Measurements from ENCODE around the gene UGT1A5. TPM values are rescaled to one million over a fixed set of nuclear protein-coding genes. Genes with fewer than 3 reads are reported as not detected.

UGT1A5 gene
- total and polyA plus RNA-seq, 2 experiments from 2014 or later, result not detected

DNA sequence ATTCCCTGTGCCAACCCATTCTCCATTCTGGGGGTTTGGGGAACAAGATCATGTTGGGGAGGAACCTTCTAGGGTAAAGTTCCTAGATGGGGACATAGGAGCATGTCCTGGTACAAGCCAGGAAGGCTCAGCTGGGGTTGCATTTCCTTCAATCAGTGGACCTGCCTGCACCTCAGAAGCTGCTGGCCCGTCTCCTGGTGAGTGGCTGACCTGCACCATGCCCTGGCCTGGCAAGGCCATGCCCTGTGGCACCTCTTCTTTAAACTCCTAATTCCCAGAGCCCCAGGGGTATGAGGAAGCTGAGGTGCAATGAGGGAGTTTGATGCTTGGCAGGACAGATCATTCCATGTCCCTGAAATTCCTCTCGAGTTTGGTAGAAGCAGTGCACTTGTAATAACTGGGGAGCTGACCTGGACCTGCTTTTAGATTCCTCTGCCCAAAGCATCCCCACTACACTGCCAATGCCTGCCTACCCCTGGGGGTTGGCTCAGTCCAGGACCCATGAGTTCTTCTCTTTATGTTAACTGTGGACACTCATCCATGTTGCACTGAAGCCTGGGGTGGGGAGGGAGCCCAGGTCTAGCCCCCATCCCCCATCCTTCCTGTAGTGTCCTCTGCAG lies 90.7 kb downstream of the UGT1A5 start:
- Histone ChIP-seq H3K36me3 (ENCODE audit: insufficient read depth) (no peaks in the 10 kb centered on the region), H4K20me1 (replicated peaks; ENCODE audit: insufficient read depth) (no peaks in the 10 kb centered on the region), H3K27me3 (ENCODE audit: insufficient read depth) (no peaks in the 10 kb centered on the region), H3K79me2 (replicated peaks; ENCODE audit: insufficient read depth) (no peaks in the 10 kb centered on the region), H3K4me1 (ENCODE audit: insufficient read depth) (no peaks in the 10 kb centered on the region), H3K4me2 (no peak overlapping the region), H2AFZ (no peak overlapping the region), H3K4me3 (no peak overlapping the region), H3K9me2 (ENCODE audit: insufficient read depth) (no peaks in the 10 kb centered on the region), H3K27ac (ENCODE audit: low read depth) (no peak overlapping the region), H3F3A (replicated peaks; ENCODE audit: low read depth) (no peaks in the 10 kb centered on the region)
- H3K4me3 Mint-ChIP-seq, result no peak overlapping the region
- no peaks in the 10 kb centered on the region for H3K4me1 Mint-ChIP-seq
- H3K27ac Mint-ChIP-seq, result no peak overlapping the region
- DNase-seq (ENCODE audit: low spot score) (no peak), ATAC-seq (no peak)
- H3K36me3 Mint-ChIP-seq (ENCODE audit: low read depth), result no peaks in the 10 kb centered on the region; the same call in 2 of the 3 replicates
- no peak for TF ChIP-seq EZH2phosphoT487 (IDR thresholded peaks at IDR 0.05; ENCODE audit: unreplicated experiment)
- no peak for TF ChIP-seq ZNF114 (CRISPR knock-in tag; IDR thresholded peaks at IDR 0.05)
- no peak for TF ChIP-seq JUNB (IDR thresholded peaks at IDR 0.05; ENCODE audit: unreplicated experiment)
- no peak for TF ChIP-seq ZNF331 (CRISPR knock-in tag; IDR thresholded peaks at IDR 0.05; ENCODE audit: low read depth)
- TF ChIP-seq, protein P1, sequence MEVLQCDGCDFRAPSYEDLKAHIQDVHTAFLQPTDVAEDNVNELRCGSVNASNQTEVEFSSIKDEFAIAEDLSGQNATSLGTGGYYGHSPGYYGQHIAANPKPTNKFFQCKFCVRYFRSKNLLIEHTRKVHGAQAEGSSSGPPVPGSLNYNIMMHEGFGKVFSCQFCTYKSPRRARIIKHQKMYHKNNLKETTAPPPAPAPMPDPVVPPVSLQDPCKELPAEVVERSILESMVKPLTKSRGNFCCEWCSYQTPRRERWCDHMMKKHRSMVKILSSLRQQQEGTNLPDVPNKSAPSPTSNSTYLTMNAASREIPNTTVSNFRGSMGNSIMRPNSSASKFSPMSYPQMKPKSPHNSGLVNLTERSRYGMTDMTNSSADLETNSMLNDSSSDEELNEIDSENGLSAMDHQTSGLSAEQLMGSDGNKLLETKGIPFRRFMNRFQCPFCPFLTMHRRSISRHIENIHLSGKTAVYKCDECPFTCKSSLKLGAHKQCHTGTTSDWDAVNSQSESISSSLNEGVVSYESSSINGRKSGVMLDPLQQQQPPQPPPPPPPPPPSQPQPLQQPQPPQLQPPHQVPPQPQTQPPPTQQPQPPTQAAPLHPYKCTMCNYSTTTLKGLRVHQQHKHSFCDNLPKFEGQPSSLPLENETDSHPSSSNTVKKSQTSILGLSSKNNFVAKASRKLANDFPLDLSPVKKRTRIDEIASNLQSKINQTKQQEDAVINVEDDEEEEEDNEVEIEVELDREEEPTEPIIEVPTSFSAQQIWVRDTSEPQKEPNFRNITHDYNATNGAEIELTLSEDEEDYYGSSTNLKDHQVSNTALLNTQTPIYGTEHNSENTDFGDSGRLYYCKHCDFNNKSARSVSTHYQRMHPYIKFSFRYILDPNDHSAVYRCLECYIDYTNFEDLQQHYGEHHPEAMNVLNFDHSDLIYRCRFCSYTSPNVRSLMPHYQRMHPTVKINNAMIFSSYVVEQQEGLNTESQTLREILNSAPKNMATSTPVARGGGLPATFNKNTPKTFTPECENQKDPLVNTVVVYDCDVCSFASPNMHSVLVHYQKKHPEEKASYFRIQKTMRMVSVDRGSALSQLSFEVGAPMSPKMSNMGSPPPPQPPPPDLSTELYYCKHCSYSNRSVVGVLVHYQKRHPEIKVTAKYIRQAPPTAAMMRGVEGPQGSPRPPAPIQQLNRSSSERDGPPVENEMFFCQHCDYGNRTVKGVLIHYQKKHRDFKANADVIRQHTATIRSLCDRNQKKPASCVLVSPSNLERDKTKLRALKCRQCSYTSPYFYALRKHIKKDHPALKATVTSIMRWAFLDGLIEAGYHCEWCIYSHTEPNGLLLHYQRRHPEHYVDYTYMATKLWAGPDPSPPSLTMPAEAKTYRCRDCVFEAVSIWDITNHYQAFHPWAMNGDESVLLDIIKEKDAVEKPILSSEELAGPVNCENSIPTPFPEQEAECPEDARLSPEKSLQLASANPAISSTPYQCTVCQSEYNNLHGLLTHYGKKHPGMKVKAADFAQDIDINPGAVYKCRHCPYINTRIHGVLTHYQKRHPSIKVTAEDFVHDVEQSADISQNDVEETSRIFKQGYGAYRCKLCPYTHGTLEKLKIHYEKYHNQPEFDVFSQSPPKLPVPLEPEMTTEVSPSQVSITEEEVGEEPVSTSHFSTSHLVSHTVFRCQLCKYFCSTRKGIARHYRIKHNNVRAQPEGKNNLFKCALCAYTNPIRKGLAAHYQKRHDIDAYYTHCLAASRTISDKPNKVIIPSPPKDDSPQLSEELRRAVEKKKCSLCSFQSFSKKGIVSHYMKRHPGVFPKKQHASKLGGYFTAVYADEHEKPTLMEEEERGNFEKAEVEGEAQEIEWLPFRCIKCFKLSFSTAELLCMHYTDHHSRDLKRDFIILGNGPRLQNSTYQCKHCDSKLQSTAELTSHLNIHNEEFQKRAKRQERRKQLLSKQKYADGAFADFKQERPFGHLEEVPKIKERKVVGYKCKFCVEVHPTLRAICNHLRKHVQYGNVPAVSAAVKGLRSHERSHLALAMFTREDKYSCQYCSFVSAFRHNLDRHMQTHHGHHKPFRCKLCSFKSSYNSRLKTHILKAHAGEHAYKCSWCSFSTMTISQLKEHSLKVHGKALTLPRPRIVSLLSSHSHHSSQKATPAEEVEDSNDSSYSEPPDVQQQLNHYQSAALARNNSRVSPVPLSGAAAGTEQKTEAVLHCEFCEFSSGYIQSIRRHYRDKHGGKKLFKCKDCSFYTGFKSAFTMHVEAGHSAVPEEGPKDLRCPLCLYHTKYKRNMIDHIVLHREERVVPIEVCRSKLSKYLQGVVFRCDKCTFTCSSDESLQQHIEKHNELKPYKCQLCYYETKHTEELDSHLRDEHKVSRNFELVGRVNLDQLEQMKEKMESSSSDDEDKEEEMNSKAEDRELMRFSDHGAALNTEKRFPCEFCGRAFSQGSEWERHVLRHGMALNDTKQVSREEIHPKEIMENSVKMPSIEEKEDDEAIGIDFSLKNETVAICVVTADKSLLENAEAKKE (CRISPR knock-in tag; IDR thresholded peaks at IDR 0.05), result no peak
- TF ChIP-seq, protein P2, sequence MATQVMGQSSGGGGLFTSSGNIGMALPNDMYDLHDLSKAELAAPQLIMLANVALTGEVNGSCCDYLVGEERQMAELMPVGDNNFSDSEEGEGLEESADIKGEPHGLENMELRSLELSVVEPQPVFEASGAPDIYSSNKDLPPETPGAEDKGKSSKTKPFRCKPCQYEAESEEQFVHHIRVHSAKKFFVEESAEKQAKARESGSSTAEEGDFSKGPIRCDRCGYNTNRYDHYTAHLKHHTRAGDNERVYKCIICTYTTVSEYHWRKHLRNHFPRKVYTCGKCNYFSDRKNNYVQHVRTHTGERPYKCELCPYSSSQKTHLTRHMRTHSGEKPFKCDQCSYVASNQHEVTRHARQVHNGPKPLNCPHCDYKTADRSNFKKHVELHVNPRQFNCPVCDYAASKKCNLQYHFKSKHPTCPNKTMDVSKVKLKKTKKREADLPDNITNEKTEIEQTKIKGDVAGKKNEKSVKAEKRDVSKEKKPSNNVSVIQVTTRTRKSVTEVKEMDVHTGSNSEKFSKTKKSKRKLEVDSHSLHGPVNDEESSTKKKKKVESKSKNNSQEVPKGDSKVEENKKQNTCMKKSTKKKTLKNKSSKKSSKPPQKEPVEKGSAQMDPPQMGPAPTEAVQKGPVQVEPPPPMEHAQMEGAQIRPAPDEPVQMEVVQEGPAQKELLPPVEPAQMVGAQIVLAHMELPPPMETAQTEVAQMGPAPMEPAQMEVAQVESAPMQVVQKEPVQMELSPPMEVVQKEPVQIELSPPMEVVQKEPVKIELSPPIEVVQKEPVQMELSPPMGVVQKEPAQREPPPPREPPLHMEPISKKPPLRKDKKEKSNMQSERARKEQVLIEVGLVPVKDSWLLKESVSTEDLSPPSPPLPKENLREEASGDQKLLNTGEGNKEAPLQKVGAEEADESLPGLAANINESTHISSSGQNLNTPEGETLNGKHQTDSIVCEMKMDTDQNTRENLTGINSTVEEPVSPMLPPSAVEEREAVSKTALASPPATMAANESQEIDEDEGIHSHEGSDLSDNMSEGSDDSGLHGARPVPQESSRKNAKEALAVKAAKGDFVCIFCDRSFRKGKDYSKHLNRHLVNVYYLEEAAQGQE (IDR thresholded peaks at IDR 0.05; ENCODE audit: unreplicated experiment), result no peak
- no peak for TF ChIP-seq ETS1 (IDR thresholded peaks at IDR 0.05)
- no peak for TF ChIP-seq EZH2 (IDR thresholded peaks at IDR 0.05; ENCODE audit: low read depth, unreplicated experiment)
- no peak for TF ChIP-seq POLR2AphosphoS5 (IDR thresholded peaks at IDR 0.05; ENCODE audit: low read depth)
- TF ChIP-seq CREB1 (CRISPR knock-in tag; IDR thresholded peaks at IDR 0.05; ENCODE audit: low read depth), result no peak
- TF ChIP-seq NANOG (IDR thresholded peaks at IDR 0.05; ENCODE audit: borderline replicate concordance), result no peak
- no peak for TF ChIP-seq STAT1 (IDR thresholded peaks at IDR 0.05; ENCODE audit: unreplicated experiment)
- TF ChIP-seq, protein P3, sequence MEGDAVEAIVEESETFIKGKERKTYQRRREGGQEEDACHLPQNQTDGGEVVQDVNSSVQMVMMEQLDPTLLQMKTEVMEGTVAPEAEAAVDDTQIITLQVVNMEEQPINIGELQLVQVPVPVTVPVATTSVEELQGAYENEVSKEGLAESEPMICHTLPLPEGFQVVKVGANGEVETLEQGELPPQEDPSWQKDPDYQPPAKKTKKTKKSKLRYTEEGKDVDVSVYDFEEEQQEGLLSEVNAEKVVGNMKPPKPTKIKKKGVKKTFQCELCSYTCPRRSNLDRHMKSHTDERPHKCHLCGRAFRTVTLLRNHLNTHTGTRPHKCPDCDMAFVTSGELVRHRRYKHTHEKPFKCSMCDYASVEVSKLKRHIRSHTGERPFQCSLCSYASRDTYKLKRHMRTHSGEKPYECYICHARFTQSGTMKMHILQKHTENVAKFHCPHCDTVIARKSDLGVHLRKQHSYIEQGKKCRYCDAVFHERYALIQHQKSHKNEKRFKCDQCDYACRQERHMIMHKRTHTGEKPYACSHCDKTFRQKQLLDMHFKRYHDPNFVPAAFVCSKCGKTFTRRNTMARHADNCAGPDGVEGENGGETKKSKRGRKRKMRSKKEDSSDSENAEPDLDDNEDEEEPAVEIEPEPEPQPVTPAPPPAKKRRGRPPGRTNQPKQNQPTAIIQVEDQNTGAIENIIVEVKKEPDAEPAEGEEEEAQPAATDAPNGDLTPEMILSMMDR (conservative IDR thresholded peaks at IDR 0.05; ENCODE audit: low read depth in 2 of 2), result no peak
- peaks cover 3% of the 10 kb centered on the region for H3K27me3 Mint-ChIP-seq (ENCODE audit: insufficient read depth, low read depth, poor library complexity)
- peaks cover 15% of the 10 kb centered on the region for H3K9me3 Mint-ChIP-seq

Data from GM23338 (cell line).